Measurements from ENCODE around the gene SLC5A12.

SLC5A12 gene

DNA sequence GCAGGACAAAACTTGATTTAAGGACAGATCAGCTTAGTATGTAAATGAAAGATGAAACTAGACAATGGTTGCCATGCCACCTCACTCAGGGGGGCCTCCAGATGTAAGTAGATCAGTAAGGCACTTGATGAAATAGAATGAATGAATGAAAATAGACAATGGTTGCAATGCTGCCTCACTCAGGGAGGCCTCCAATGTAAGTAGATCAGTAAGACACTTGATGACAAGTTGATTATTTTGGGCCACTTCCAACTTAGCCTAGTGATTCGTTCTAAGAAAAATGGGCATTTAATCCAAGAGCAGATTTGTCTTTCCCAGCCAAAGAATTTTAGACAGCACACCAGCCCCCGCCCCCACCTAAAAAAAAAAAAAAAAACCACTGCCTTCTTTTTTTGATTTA lies 19.2 kb upstream of the SLC5A12 start:
- DNase-seq: no peak
- Mint-ChIP-seq H3K4me3 (no peak overlapping the region), H3K9me3 (peaks cover 13% of the 10 kb centered on the region), H3K4me1 (ENCODE audit: low read depth) (no peaks in the 10 kb centered on the region), H3K27ac (no peak overlapping the region), H3K27me3 (no peaks in the 10 kb centered on the region), H3K36me3 (ENCODE audit: low read depth) (no peaks in the 10 kb centered on the region)

DNA sequence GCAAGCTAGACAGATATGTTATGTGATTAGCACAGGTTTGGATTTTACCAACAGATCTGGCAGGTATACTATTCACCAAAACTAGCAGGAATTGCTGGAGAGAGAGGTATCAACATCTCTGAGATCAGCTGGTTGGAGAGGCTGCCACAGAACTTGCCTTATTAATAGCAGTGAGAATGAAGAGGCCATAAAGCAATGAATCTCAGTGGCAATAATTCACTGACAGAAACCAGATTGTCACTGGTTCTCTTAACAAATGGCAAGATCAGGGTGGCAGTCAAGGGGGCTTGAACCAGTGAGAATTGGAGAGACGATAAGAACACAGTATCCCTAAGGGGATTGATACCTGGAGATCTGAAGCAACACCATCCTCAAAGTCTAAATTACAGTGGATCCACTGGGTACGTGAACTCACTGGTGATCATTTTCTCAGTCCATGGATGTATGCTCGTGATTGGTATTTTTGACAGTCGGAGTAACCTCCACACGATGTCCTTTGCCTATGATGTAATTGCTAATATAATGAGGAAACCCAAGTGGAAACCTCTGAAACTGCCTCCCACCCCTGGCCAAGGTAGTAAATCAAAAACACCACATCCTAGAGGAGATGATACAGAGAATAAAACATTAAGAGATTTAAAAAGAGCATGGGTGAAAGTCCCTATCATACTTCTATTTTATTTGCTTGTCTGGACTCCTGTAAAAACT lies 17.7 kb upstream of the SLC5A12 start:
- no peak for DNase-seq
- Mint-ChIP-seq H3K9me3 (peaks cover 18% of the 10 kb centered on the region), H3K27ac (no peak overlapping the region), H3K4me3 (no peak overlapping the region), H3K4me1 (ENCODE audit: low read depth) (no peaks in the 10 kb centered on the region), H3K36me3 (ENCODE audit: low read depth) (no peaks in the 10 kb centered on the region), H3K27me3 (no peaks in the 10 kb centered on the region)

DNA sequence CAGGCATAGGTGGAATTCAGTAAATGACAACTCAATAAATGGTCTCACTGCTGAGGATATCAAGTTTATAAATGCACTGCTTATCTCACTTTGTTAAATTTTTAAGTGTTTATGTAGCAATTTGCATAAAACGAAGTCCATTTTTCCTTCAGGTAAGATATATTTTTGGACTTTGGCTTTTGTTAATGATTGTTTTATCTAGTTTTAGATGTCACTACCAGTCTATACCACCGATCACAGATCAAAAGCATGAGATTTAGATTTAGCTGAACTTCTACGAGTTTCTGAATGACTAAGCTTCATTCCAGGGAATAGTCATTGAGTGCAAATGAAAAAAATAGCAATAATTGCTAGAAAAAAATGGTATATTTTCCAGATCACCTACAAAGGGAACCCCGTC lies 12.8 kb upstream of the SLC5A12 start:
- no peak for DNase-seq
- H3K9me3 Mint-ChIP-seq: peaks cover 32% of the 10 kb centered on the region
- no peaks in the 10 kb centered on the region for H3K36me3 Mint-ChIP-seq (ENCODE audit: low read depth)
- no peaks in the 10 kb centered on the region for H3K4me1 Mint-ChIP-seq (ENCODE audit: low read depth)
- no peak overlapping the region for H3K27ac Mint-ChIP-seq
- no peak overlapping the region for H3K4me3 Mint-ChIP-seq
- H3K27me3 Mint-ChIP-seq: no peaks in the 10 kb centered on the region

DNA sequence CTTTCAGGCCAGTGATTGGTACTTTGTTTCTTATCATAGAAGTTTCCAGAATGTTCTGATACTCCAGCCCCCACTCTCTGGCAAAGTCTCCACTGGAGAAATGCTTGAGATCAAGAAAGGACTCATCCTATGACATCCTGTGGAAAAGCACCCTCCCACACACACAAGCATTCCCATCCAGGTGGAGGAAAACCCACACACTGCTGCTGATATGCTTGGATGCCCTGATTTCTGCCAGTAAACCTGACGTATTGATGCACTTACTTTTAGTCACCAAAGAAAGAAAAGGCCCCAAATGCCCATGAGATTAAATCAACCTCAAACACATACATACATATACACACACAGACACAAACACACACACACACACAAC lies 9.2 kb upstream of the SLC5A12 start:
- Mint-ChIP-seq H3K9me3 (peaks cover 21% of the 10 kb centered on the region), H3K36me3 (ENCODE audit: low read depth) (no peaks in the 10 kb centered on the region), H3K27ac (no peak overlapping the region), H3K27me3 (no peaks in the 10 kb centered on the region), H3K4me1 (ENCODE audit: low read depth) (no peaks in the 10 kb centered on the region), H3K4me3 (no peak overlapping the region)
- no peak for DNase-seq

DNA sequence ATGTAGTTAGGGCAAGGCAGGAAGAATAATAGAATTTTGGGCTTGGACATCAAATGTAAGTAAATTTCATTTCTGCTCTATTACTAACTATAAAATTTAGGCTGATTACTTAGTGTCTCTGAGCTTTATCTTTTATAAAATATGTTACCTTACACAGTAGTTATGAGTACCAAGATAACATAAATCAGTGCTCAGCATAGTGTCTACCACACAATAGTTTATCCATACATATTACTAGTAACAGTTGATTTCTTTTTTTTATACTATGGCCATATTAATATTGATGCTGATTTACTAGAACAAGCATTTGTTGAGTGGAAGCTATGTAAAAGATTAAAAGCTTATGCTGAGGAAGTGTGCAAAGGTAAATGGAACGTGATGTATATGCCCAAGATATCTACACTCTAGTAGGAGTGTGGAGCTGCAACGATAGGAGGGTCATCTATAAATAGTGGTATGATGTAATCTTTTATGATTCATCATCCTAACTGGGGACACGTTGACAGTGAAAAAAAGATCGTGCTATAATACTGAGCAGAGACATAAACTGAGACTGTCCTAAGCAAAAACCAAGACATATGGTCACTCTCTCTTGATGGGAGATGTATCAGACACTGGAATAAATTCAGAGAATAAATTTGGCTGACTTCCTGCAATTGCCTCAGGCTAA lies 8.7 kb upstream of the SLC5A12 start:
- DNase-seq: no peak

DNA sequence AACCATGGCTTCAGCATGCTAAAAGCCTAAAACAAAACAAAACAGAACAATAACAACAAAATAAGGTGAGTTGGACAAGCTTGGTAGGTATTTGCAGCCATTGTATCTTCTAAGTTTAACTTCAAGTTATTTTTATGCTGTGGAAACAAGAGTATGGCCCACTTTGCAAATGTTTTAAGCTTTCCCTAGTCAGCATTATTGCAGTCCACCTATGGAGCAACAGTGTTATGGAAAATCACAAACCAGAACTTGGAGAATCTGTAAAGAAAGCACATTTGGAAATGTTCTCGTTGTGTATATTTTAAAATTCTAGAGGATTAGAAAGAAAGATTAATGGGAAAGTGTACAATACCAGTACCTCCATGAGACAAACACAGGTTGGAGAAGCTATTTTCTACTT lies 7.4 kb upstream of the SLC5A12 start:
- Mint-ChIP-seq H3K36me3 (ENCODE audit: low read depth) (no peaks in the 10 kb centered on the region), H3K4me1 (ENCODE audit: low read depth) (no peaks in the 10 kb centered on the region), H3K4me3 (no peak overlapping the region), H3K27me3 (no peaks in the 10 kb centered on the region), H3K27ac (no peak overlapping the region), H3K9me3 (peaks cover 14% of the 10 kb centered on the region)
- no peak for DNase-seq

More for the DNA sequence above, 8.7 kb upstream of the SLC5A12 start:
- Mint-ChIP-seq H3K27me3 (no peaks in the 10 kb centered on the region), H3K4me3 (no peak overlapping the region), H3K4me1 (ENCODE audit: low read depth) (no peaks in the 10 kb centered on the region), H3K27ac (no peak overlapping the region), H3K36me3 (ENCODE audit: low read depth) (no peaks in the 10 kb centered on the region), H3K9me3 (peaks cover 17% of the 10 kb centered on the region)

DNA sequence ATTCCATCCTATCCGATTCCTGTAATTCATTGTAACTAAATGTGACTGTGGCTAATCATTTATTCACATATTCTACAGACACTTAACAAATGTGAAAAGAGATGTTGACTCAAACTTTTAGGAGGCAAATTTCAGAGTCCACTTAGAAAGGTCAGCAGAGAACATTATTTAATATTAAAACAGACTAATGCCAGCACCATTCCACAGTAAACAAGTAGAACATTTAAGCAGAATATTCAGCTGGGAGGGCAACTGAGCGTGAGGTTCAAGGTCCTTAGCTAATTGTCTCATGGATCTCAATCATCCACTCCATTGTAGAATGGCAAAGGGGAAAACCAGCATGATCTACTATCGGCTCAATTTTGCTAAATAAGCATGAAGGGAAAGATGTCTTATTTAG lies 5.1 kb upstream of the SLC5A12 start:
- Mint-ChIP-seq H3K4me1 (ENCODE audit: low read depth) (no peaks in the 10 kb centered on the region), H3K9me3 (peaks cover 2% of the 10 kb centered on the region), H3K27ac (no peak overlapping the region), H3K4me3 (no peak overlapping the region), H3K36me3 (ENCODE audit: low read depth) (no peaks in the 10 kb centered on the region), H3K27me3 (no peaks in the 10 kb centered on the region)
- no peak for DNase-seq

DNA sequence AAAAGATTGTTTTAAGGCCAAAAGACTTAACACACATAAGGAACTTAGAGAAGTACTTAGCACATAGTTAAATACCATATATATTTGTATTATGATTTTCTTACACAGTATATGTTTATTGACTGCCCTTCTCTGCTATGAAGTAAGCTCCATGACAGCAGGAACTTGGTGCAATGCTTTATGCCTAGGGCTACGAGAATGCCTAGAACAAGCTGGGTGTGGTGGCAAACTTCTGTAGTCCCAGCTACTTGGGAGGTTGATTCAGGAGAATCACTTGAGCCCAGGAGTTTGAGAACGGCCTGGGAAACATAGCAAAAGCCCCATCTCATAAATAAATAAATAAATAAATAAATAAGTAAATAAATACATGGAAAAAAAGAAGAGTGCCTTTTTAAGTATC lies 1.9 kb downstream of the SLC5A12 start:
- Mint-ChIP-seq H3K27ac (no peak overlapping the region), H3K9me3 (peaks cover 6% of the 10 kb centered on the region), H3K4me3 (no peak overlapping the region), H3K4me1 (ENCODE audit: low read depth) (no peaks in the 10 kb centered on the region), H3K27me3 (no peaks in the 10 kb centered on the region), H3K36me3 (ENCODE audit: low read depth) (no peaks in the 10 kb centered on the region)
- DNase-seq: no peak

DNA sequence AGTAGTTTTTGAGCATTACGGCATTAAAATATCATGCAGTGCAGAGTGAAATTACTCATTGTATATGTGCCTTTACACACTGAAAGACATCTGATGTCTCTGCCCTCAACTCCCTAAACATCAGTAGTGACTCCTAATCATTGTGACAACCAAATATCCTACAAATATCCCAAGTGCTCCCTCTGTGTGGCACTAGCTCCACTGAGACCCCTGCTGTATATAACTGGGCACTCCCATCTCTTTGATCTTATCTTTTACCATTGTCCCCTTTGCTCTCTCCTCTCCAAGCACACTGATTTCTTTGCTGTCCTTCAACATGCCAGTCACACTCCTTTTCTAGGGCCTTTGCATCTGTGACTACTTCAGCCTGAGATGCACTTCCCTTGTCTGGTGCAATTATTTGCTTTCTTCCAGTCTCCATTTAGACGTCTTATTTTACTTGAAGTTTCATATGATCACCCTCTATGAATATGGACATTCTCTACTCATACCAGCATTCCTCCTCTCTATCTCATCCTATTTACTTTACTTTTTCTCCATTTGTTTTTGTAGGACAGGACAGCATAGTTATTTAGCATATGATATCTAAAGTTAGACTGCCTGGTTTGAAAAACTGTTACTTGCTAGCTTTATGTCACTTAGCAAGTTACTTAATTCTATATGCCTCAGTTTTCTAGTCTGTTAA lies 2.4 kb downstream of the SLC5A12 start:
- Mint-ChIP-seq H3K27ac (no peak overlapping the region), H3K9me3 (peaks cover 6% of the 10 kb centered on the region), H3K4me1 (ENCODE audit: low read depth) (no peaks in the 10 kb centered on the region), H3K4me3 (no peak overlapping the region), H3K27me3 (no peaks in the 10 kb centered on the region), H3K36me3 (ENCODE audit: low read depth) (no peaks in the 10 kb centered on the region)
- no peak for DNase-seq

DNA sequence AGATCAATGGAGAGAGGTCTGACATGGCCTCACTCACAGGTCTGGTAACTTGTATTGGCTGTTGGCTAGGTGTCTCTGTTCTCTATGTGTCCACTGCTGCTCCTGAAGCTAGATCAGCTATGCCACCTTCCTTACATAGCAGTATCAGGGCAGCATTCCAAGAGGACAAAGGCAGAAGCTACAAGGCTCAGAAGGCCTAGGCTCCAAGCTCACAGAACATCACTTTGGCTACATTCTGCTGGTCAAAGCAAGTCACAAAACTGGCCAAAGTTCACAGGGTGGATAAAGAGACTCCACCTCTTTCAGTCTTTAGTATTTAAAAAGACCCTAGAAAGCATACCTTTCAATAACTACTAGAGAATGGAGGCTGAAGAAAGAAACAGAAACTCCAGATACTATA lies 4.1 kb downstream of the SLC5A12 start:
- H3K27ac Mint-ChIP-seq: no peak overlapping the region
- peaks cover 10% of the 10 kb centered on the region for H3K9me3 Mint-ChIP-seq
- DNase-seq: no peak
- no peaks in the 10 kb centered on the region for H3K27me3 Mint-ChIP-seq
- H3K4me3 Mint-ChIP-seq: no peak overlapping the region
- H3K36me3 Mint-ChIP-seq (ENCODE audit: low read depth): no peaks in the 10 kb centered on the region
- no peaks in the 10 kb centered on the region for H3K4me1 Mint-ChIP-seq (ENCODE audit: low read depth)

DNA sequence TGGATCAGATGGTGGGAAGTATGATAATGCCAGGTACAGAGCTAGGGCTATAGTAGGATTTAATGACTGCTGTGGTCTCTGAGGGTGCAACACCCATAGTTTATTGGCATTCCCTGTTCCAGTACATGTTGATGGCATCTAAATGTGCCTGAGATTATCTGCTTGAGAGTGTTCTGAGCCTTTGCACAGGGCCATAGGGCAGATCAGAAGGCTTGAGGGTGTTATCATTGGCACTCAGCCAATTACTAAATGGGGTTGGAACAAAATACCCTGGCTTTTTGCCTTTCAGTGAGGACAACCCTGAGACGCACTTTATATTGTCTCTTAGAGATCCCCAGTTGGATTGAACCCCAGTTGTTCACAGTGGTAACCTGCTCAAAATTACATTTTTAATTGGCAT lies 6.7 kb downstream of the SLC5A12 start:
- no peak overlapping the region for H3K4me3 Mint-ChIP-seq
- H3K36me3 Mint-ChIP-seq (ENCODE audit: low read depth): no peaks in the 10 kb centered on the region
- H3K9me3 Mint-ChIP-seq: peaks cover 8% of the 10 kb centered on the region
- no peaks in the 10 kb centered on the region for H3K4me1 Mint-ChIP-seq (ENCODE audit: low read depth)
- H3K27me3 Mint-ChIP-seq: no peaks in the 10 kb centered on the region
- H3K27ac Mint-ChIP-seq: no peak overlapping the region
- no peak for DNase-seq

DNA sequence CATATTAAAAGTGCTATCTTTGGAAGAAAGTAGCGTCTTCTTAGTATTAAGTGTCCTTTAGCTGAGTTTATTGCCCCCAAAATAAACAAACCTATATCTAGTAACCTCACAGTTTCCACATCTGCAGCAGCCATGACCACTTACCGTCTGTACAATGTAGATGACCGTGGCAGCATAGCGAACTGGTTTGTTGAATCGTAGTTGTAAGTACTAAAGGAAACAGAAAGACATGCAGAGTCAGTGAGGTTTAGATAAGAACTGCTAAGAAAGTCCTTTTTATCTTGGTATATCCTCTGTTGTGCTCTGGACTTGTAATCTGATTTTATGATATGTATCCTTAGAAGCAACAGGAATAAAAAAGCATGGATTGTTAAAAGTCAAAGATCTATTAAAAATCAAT lies 9.4 kb downstream of the SLC5A12 start:
- no peak for DNase-seq
- Mint-ChIP-seq H3K27me3 (no peaks in the 10 kb centered on the region), H3K36me3 (ENCODE audit: low read depth) (no peaks in the 10 kb centered on the region), H3K4me1 (ENCODE audit: low read depth) (no peaks in the 10 kb centered on the region), H3K9me3 (peaks cover 4% of the 10 kb centered on the region), H3K4me3 (no peak overlapping the region), H3K27ac (no peak overlapping the region)

DNA sequence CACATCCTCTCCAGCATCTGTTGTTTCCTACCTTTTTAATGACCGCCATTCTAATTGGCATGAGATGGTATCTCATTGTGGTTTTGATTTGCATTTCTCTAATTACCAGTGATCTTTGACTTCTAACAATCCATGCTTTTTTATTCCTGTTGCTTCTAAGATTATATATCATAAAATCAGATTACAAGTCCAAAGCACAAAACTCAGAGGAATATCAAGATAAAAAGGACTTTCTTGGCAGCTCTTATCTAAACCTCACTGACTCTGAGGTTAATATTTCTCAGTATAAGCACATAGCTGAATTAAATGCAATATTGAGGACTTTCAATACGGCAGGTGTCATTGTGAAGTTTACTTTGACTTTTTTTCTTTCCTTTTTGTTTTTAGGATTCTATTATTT lies 11.4 kb downstream of the SLC5A12 start:
- Mint-ChIP-seq H3K4me1 (ENCODE audit: low read depth) (no peaks in the 10 kb centered on the region), H3K27me3 (no peaks in the 10 kb centered on the region), H3K4me3 (no peak overlapping the region), H3K9me3 (peaks cover 4% of the 10 kb centered on the region), H3K36me3 (ENCODE audit: low read depth) (no peaks in the 10 kb centered on the region), H3K27ac (no peak overlapping the region)
- no peak for DNase-seq

DNA sequence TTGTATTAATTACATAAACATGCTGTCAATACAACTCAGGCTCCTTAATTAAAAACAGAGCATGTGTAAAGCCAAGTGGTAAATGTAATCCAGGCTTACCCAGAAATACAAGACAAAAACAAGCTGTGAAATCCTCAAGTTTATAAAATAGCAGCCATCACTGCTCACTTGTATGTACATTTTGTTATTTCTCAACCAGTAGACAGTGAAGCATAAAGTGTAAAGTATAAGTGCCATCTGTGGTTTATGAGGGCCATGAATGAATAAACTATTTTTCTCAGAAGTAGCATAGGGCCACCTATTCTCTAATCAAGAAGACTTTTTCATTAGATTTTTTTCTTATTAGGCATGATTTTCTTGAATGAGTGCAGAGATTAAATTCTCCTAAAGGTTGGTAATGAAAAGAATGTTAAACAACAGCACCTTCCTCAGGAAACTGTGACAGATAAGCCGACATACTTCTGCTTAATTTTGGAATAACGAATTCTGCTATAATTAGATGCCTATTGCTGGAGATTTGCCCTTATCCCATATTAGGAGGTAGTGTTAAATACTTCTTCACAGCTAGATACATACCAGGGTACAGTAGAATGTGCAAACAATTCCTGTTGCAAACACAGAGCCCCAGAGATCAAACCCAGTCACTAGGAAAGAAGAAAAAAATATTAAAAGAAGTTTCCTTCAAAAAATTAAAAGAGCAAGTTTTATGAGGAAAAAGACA lies 13.0 kb downstream of the SLC5A12 start:
- H3K27me3 Mint-ChIP-seq: no peaks in the 10 kb centered on the region
- no peak overlapping the region for H3K27ac Mint-ChIP-seq
- H3K36me3 Mint-ChIP-seq (ENCODE audit: low read depth): no peaks in the 10 kb centered on the region
- DNase-seq: no peak
- H3K9me3 Mint-ChIP-seq: peaks cover 4% of the 10 kb centered on the region
- H3K4me1 Mint-ChIP-seq (ENCODE audit: low read depth): no peaks in the 10 kb centered on the region
- H3K4me3 Mint-ChIP-seq: no peak overlapping the region

DNA sequence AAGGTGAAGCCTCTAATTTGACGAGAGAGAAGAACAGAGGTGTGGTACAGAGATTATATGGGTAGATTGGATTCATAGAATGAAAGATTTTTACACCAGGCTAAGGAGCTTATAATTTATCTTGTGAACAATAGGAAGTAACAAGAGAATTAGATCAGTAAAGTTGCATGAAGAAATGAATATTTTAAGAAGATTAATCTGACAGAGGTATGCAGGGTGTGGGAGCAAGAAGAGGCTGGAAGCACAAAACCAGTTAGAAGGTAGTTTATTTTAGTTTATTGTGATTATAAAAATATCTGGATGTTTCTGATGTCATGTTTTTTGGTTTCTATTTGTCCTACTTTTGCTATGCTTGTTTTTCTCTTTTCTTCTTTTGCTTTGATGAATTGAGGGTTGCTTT lies 15.7 kb downstream of the SLC5A12 start:
- H3K27ac Mint-ChIP-seq: no peak overlapping the region
- H3K4me3 Mint-ChIP-seq: no peak overlapping the region
- H3K4me1 Mint-ChIP-seq (ENCODE audit: low read depth): no peaks in the 10 kb centered on the region
- H3K27me3 Mint-ChIP-seq: no peaks in the 10 kb centered on the region
- H3K9me3 Mint-ChIP-seq: no peaks in the 10 kb centered on the region
- DNase-seq: no peak
- H3K36me3 Mint-ChIP-seq (ENCODE audit: low read depth): no peaks in the 10 kb centered on the region
